Upper lobe of left lung (tissue), 4 donors: ENCODE results near the gene PPP1R18.

ENCODE experiments used
- POLR2AphosphoS5 ChIP-seq, 2 donors: sonication (generic); formaldehyde crosslinking; IDR thresholded peaks; one replicate each; pipeline ENCODE4 v1.5.1; 2017; ENCODE audit warnings: antibody characterized with exemption in 2 of 2
- TF ChIP-seq, protein P1 (sequence below), 6 experiments: fragments of 450-650 bp in 4 of 6; fragments of 200-600 bp in 2 of 6; sonication (generic) in 2 of 6; IDR thresholded peaks; one replicate each; pipeline ENCODE4 v1.5.1; 2016 to 2019; ENCODE audit warnings: antibody characterized with exemption in 6 of 6

DNA sequence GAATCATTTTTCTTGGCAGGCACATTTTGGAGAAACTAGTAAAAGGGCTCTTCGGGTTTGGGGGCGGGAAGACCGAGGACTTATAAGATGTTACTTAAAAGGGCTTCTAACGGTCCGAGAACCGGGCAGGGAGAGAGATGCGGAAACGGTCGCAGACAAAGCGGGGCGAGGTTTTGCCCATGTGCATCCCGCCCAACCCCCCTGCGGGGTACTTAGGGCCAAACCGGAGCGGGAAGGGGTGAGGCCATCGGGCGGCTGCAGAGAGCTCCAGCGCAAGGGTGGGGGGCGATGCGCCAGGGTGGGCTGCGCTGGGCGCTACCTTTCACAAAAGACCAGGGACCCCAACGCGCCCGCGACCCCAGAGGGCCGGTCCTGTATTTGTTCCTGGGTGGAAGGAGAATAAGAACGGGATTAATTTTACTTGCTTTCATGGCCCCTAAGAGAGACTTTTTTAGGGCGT, 34.3 kb upstream of the PPP1R18 start:
- TF ChIP-seq, protein P1, sequence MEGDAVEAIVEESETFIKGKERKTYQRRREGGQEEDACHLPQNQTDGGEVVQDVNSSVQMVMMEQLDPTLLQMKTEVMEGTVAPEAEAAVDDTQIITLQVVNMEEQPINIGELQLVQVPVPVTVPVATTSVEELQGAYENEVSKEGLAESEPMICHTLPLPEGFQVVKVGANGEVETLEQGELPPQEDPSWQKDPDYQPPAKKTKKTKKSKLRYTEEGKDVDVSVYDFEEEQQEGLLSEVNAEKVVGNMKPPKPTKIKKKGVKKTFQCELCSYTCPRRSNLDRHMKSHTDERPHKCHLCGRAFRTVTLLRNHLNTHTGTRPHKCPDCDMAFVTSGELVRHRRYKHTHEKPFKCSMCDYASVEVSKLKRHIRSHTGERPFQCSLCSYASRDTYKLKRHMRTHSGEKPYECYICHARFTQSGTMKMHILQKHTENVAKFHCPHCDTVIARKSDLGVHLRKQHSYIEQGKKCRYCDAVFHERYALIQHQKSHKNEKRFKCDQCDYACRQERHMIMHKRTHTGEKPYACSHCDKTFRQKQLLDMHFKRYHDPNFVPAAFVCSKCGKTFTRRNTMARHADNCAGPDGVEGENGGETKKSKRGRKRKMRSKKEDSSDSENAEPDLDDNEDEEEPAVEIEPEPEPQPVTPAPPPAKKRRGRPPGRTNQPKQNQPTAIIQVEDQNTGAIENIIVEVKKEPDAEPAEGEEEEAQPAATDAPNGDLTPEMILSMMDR (IDR thresholded peaks at IDR 0.05) = no peak
- TF ChIP-seq POLR2AphosphoS5 (IDR thresholded peaks at IDR 0.05) = peak in 1 of 2 donors; percentile 26
